Stimulated activated CD8-positive, alpha-beta memory T cell treated with anti-CD3 and anti-CD28 coated beads, Interleukin-15, amount 100 ng/mL, for 24 hours (primary cell): ENCODE data around the gene IGSF3.
"Not testable (repeated sequence)": the region's sequence is repeated elsewhere in the genome, so short reads cannot be mapped to it uniquely, and the experiment has no call there.

ENCODE experiments used
- DNase-seq: peaks from one replicate; pipeline ENCODE4 v3.0.0-alpha.2; 2020; ENCODE audit warnings: low read depth

IGSF3 gene

DNA sequence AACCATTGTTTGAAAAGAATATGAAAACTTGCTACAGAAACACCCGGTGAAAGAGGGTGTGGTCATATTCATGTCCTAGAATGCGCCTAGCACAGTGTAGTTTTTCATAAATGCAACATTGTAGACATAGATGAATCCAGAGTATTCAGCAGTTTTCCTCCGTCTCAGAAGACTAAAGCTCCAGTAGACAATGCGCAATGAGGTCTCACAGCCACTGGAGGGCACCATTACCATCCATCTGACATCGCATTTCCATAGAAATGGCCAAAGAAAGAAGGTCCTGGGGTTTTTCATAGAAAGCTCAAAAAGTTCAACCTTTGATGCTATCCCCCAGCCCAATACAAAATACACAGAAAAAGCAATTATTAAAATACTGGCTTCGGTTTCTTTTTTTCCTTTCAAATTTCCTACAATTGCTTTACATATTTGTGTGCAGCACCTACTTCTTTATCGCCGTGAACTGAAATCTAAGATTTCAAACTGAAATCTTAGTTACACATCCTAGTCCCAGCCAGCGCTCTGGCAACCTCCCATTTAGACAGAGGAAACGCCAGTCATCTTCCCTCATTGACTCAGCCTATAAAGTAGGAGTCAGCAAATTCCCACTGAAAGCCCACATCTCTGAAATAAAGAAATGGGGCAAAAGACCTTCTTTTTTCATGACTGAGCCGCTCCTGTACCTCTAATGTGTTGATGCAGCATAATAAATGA is 92.8 kb downstream of the IGSF3 start:
- no peak for DNase-seq

DNA sequence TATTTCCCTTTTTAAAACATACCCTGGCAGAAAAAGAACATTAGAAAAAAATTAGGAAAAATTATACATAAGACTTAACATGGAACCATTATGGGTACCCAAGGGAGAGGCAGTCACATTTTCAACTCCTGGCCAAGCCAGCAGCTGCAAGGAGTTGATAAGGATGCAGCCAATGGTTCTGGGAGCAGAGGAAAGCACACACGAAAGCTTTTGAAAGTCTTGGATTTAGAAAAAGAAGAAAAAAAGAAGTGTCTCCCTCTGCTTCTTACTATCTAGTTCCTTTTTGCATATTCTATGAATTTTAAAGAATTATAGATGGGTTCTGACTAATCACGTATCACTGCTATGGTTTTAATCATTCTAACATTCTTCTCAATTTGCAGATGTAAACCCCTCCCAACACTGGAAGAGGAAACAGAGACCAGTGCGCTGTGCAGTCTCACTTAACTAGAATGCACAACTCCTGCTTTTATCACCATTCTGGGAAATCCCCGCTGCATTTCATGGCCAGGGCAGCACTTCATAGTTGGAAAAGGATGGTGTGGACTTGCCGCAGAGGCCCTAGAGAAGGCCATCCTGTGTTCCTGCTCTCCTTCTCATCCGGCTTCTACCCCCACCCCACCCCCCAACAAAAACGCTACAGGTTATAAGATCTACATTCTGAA is 94.0 kb downstream of the IGSF3 start:
- DNase-seq = no peak

DNA sequence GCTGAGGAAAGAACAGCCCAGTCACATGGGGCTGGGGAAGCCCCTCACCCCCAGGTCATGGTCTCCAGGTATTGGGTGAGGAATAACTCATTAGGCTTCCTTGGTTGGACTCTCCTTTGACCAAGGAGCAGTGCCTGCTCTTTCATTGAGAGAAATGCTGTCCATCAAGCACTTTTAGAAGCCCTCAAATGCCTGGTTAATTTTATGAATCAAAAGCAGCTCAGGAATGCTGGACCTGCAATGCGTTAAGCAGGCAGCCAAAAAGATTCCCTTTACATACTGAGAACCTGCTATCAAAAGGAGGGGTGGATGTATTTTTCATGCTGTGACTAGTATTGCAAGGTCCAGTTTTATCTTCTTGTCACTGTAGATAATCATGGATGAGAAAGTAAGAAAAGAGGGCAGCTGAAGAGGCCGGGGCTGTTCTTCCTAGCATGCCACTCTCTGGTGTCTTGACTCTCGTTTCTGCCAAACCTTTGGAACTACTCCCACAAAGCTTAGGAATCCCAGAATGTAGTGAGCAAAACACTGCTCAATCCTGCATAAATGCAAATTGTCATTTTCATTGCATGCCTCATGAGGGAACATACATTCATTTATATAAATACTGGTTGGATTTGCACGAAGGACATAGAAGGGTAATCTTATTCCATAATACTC is 94.6 kb downstream of the IGSF3 start:
- no peak for DNase-seq

DNA sequence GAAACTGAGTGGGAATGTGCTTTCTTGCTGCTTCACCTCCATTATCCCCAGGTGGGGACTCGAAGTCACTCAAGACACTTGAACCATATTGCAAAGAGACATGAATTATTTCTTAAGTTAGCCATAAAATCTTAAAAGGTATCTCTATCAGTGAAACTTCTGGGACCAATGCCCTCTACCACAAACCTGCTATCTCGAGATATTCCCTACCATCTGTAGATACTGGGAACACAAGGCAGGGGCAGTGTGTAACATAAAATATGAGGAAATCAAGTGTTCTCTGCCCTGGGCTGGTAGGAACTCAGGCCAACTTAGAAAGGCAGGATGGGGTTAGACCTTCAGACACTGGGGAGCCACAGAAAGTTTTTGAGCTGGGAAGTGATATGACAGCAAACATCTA is 95.4 kb downstream of the IGSF3 start:
- no peak for DNase-seq

DNA sequence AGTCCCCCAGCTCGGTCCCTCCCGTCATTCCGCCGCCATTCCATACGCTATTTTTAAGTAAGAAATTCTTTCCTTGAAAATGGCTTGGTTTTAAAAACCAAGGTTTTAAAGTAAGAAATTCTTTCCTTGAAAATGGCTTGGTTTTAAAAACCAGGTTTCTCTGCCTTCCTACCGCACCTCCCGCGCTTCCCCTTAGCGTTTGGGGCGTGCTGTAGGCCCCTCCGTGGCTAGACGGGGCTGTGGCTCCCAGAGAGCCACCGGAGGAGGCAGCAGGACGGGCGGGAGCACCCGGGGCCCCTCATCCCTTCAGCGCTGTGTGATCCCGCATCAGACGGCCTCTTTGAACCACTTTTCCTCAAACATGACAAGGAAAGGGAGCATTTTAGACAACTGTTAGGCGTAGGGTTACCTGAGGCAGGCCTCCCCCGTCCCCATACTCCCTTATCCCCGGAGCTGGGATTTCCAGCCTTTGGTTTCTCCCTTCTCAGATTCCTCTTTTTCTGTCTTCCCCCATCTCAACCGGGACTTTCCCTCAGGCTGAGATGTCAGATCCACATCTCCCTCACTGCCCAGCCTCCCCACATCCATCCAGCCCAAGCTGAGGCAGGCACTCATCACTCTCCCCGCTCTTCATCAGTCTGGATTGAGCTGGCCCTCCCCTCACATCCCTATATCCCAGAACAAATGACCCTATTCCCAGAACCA is 96.2 kb downstream of the IGSF3 start:
- no peak for DNase-seq

DNA sequence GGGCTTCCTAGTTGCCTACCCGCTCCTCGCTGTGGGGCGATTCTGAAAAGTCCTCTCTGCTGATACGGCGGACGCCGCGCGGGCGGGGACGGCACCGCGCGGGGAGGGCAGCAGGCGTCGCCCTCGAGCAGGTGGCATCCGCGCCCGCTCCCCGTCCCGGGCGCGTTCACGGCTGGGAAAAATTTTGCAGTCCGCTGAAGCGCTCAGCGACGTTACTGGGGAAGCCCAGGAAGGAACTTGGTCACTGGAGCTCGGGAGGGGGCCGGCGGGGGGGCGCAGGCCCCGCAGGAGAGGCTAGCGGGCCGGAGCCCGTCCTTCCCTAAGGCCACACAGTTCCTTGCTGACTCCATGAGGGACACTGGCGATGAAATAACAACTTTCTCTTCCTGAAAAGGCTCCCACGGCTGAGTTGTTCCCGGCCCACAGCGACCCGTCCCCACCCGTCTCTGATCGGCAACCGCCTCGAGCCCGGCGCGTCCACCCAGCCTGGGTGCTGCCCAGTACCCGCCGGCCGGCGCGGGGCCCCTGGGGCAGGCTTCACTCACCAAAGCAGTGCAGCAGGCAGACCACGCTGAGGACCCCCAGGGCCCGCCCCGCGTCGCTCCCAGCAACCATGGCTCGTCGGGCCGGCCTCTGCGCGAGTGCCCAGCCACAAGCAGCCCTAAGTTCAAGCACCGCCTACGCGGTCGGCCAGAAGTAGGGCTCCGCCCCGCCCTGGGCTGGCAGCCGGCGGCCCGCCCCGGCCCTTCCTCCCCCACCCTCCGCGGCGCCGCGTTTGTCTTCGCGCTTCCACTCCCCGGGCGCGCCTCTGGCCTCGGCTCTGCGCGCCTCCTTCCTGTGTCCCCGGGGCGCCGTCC is 96.9 kb downstream of the IGSF3 start, which contains the start of gene CD58:
TSS of gene CD58 (minus strand) at position 669 of the 857 bp plus-strand sequence. CDS start at position 615, 54 bp downstream.
- DNase-seq = peak; percentile 70

DNA sequence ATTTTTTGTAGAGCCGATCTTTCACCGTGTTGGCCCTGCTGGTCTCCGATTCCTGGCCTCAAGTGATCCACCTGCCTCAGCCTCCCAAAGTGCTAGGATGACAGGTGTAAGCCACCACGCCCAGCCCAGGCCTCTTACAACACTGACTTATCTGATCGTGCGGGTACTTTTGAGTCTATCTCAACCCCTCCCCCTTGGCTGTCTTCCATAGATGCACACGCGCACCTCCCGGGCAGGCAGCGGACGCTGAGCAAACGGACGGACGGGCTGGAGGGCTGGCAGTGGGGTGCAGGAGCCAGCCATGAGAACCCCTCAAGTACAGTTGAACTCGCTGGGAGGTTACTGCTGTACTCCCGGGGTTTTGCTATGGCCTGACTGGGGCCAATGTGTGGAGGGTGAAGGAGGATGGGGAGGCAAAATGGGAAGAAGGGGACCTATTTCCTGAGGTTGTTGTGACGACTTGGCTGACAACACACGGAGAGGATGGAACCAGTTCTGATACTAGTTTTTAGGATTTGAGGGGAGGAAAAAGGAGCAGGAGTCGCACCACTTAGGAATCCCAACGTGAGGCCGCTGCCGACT is 97.7 kb downstream of the IGSF3 start:
- no peak for DNase-seq

DNA sequence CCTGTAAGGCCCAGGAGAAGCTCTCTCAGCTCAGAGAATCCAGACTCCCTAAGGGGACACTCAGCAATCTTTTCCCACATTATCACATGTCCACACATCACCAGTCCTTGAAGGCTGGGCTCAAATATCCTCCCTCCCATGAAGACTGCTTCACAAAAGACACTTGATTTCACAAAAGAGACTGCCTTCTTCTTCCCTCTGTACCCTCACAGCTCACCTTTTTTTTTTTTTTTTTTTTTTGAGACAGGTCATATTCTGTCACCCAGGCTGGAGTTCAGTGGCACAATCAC is 98.2 kb downstream of the IGSF3 start:
- no peak for DNase-seq

DNA sequence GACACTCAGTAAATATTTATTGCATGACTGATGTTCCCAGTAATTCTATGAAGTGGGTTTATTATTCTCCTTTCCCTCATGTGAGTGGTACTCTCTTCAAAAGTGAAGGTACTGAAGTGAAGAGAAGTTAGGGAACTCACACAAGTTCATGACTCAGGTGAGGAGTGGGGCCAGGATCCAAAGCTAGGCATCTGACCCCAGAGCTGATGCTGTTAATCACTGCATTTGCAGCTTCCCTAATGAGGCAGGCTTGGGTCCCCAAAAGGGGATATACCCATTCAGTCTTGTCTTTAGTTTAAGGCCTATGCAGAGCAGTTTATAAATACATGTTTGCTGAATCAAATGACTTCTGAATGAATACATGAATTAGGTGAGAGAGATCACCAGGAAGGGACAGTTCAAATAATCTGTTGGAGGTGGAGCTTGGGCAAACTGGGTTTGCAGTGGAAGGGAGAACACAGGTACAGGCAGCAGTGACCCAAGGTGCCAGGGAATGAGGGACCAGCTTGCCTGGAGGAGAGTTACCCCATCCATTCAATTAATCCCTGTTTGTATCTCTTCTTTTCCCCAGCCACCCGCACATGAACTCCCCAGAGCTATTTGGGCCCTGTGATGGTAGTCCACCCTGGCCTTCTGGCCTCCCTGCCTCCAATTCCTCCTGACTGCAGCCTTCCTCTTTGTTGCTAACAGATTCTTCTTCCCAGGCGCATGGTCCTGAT is 98.7 kb downstream of the IGSF3 start:
- DNase-seq = no peak

DNA sequence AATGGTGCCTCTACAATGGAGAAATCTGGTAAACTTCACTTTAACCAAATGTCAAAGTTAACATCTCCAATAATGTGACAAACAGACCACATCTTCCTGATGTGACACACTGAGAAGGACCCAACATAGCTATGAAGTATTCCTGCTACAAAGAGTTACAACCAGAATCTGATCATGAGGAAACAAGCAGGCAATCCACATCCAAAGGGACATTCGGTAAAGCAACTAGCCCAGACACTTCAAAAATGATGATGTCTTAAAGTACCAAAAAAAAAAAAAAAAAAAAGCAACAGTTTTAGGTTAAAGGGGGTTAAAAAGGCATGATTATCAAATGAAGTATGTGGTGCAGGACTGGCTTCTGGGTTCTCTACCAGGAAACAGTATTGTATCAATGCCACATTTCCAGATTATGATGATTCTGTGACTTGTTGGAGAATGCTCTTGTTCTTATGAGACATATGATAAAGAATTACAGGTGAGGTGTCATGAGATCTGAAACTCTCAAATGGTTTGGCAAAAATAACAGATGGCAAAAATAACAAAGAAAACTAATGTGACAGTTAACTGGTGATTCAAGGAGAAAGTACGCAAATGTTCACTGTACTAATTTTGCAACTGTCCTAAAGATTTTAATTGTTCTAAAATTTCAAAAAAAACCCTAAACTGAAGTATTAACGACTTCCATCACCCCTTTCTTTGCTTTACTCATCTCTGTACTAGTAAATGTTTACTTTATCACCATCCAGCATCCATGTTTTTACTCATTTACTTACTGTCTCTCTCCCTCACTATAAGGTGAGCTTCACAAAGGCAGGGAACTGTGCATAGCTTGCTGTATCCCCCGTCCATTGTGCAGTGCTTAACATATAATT is 99.5 kb downstream of the IGSF3 start:
- DNase-seq = no peak

DNA sequence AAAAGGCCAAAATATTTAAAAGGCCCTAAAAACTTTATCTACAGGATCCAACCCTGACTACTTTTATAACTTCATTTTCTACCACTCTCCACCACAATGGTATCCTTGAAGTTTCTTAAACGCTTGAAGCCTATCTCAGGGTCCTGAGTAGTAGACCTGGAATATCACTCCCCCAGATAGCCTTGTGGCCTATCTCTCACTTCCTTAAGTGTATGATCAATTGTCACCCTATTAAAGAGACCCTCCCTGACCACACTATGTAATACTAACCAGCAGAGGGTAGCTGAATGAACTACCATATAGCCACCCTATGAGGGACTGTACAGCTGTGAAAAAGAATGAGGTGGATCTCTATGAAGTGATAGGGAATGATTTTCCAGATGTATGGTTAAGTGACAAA is 102.3 kb downstream of the IGSF3 start:
- DNase-seq = no peak

DNA sequence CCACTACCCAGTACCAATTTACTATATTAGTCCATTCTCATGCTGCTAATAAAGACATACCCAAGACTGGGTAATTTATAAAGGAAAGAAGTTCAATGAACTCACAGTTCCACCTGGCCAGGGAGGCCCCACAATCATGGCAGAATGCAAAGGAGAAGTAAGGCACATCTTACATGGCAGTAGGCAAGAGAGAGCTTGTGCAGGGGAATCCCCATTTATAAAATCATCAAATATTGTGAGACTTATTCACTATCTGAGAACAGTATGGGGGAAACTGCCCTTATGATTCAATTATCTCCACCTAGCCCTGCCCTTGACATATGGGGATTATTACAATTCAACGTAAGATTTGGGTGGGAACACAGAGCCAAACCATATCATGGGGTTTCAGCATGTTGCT is 103.1 kb downstream of the IGSF3 start:
- DNase-seq = no peak

DNA sequence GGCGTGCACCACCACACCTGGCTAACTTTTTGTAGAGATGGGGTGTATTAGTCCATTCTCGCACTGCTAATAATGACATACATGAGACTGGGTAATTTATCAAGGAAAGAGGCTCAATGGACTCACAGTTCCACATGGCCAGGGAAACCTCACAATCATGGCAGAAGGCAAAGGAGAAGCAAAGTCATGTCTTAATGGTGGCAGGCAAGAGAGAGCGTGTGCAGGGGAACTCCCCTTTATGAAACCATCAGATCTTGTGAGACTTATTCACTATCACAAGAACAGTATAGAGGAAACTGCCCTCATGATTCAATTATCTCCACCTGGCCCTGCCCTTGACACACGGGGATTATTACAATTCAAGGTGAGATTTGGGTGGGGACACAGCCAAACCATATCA is 105.1 kb downstream of the IGSF3 start:
- not testable (repeated sequence) for DNase-seq

DNA sequence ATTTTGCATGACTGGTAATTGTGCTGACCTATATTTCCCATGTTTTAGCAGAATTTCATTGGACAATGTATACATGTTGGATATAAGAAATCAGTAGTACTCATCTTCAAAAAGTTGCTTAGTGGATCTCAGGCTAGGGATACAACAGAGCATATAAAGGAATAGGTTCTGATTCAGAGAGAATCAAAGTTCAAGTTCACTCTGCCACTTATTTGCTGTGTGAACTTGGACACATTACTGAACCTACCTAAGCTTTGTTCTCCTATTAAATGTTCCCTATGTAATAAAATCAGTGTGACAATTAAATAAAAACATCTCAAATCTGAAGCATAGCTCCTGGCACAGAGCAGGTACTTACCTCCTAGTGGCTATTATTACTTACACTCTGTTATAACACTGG is 106.0 kb downstream of the IGSF3 start:
- no peak for DNase-seq

DNA sequence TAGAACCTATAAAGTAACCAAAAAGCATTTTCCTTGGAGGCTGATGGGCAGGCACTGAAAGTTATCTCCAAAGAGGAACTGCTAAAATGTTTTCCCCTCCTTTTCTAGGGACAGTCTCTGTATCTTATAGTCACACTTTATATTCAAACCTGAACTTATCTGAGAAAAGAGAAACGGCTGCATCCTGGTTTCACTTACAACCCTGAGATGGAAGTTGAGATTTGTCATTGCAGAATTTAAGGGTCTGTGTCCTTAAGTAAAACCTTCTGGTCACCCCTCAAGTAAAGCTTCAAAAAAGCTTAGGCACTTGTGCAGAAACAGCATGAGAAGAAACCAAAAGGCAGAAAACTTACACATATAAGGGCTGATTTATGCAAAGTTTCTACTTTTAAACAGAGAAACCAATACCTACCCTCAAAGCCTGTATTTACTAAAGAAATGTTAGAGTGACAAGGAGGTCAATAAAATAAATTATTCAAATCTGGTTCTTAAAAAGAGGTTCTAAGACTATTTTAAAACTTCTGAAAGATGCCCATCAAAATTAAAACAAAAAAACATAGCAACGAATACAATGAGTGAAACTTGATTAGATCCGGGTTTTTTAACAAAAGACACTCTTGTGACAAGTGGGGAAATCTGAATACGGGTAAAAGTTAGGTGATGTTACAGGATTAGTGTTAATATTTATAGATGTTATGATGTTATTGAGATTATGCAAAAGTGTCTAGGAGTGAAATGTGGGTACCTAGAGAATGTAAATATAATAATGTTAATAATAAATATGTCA is 106.6 kb downstream of the IGSF3 start:
- DNase-seq = no peak

DNA sequence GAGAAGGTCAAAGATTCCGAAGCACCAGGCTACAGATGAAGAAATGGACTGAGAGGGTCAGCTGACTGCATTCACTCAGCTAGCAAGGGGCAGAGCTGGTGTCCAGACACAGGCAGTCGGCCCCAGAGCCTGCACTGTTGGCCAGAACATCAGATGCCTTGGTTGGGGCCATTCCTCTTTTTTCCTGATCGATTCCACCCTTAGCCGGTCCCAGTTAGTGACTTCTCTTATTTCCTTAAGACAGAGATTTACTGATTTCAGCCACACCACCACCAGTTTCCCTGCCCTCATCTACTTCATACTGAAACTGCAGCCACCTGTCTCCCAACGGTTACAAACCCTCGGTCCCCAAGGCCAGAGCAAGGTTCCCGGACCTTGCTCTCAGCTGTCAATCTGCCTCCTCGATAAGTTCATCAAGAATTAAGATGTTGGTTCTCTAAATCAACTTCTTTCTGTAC is 108.2 kb downstream of the IGSF3 start:
- DNase-seq = no peak

DNA sequence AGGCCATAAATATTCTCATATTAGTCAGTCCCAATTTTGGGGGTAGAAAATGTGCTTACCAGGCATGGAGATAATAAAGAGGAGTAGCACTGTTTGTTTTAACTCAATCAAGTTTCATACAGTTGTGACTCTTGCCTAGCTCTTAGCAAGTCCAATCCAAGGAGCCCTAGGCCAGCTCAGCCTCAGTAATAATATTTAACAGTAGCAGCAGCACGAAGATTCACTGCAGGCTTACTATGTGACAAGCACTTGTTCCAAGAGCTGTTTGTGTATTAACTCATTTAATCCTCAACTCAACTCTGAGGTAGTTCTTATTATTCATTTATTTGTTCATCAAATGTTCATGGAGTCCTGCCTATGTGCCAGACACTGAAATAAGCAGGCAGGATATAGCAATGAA is 109.0 kb downstream of the IGSF3 start:
- no peak for DNase-seq

DNA sequence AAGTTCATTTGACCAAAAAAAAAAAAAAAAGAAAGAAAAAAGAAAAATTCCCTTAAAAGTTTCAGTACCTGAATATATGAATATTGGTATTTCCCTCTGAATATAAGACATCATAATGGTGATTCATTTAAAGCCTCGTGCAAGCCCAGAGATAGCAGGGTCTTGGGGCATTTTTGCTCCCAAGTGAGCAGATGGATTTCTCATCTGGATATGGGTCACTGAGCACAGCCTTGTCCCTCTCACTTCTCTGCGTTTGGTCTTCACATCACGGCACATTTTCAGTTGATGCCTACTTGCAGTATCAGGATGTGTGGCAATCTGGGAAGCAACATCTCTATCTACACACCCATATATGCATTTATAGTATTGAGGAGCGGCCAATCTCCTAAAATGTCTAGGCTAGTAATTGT is 109.4 kb downstream of the IGSF3 start:
- no peak for DNase-seq

DNA sequence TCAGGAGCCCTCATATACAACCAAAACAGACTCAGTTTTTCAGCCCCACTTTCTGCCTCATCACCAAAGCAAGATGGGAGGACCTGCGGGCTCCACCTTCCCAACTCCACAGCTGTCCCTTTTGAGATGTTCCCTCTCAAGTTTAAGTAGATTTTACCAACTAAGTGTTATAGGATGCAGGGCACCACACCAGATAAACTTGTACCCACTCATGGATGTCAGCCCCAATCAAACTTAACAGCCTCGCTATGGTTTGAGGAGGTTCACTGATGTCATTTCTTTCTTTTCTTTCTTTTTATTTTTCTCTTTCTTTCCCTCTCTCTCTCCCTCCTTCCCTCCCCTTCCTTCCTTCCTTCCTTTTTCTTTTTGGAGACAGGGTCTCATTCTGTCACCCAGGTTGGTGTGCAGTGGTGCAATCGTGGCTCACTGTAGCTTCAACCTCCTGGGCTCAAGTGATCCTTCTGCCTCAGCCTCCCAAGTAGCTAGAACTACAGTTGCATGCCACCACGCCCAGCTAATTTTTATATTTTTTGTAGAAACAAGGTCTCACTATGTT is 110.1 kb downstream of the IGSF3 start:
- no peak for DNase-seq
